Astrocyte (in vitro differentiated cells and primary cell): ENCODE data around the gene C9orf85. TPM values are rescaled to one million over a fixed set of nuclear protein-coding genes. Genes with fewer than 3 reads are reported as not detected.
A peak's percentile ranks its signal among the peaks of the same experiment; 100 is the strongest.

ENCODE experiments used
- DNase-seq: peaks from one replicate; pipeline ENCODE4 v3.0.0-alpha.2; 2010; ENCODE audit warnings: low read depth
- FAIRE-seq: peaks from 2 replicates; lab custom pipeline; 2011; peaks lifted over from hg19 to GRCh38; lab: Jason Lieb, UNC
- H2AFZ ChIP-seq: 2 replicates; pipeline ENCODE4 v1.6.0; 2012; ENCODE audit warnings: low read depth, low read length, inconsistent platforms
- H3K27ac ChIP-seq: 2 replicates; pipeline ENCODE4 v1.5.1; 2011; ENCODE audit warnings: low read depth, low read length, inconsistent platforms
- H3K27me3 ChIP-seq: 2 replicates; pipeline ENCODE4 v1.6.0; 2011; ENCODE audit warnings: low read length, inconsistent platforms; ENCODE audit not compliant: insufficient read depth
- H3K36me3 ChIP-seq: 2 replicates; pipeline ENCODE4 v1.5.1; 2011; ENCODE audit warnings: low read length, inconsistent platforms; ENCODE audit not compliant: insufficient read depth
- H3K4me1 ChIP-seq: 2 replicates; pipeline ENCODE4 v1.5.1; 2011; ENCODE audit warnings: low read length, inconsistent platforms; ENCODE audit not compliant: insufficient read depth
- H3K4me2 ChIP-seq: 2 replicates; pipeline ENCODE4 v1.6.0; 2012; ENCODE audit warnings: low read length, inconsistent platforms
- H3K4me3 ChIP-seq: 2 replicates; pipeline ENCODE4 v1.5.1; 2011; ENCODE audit warnings: low read depth, mild to moderate bottlenecking, low read length, inconsistent platforms; ENCODE audit not compliant: insufficient read depth
- H3K79me2 ChIP-seq: 2 replicates; pipeline ENCODE4 v1.6.0; 2012; ENCODE audit warnings: mild to moderate bottlenecking, low read length, inconsistent platforms; ENCODE audit not compliant: insufficient read depth
- H3K9ac ChIP-seq: 2 replicates; pipeline ENCODE4 v1.6.0; 2012; ENCODE audit warnings: mild to moderate bottlenecking, low read length, inconsistent platforms
- H3K9me3 ChIP-seq: 2 replicates; pipeline ENCODE4 v1.5.1; 2012; ENCODE audit warnings: low read depth, mild to moderate bottlenecking, low read length, inconsistent platforms; ENCODE audit not compliant: insufficient read depth
- H4K20me1 ChIP-seq: 2 replicates; pipeline ENCODE4 v1.6.0; 2012; ENCODE audit warnings: low read length, inconsistent platforms; ENCODE audit not compliant: insufficient read depth
- H3K27ac Mint-ChIP-seq: one replicate; pipeline ENCODE4 v1.8.0; 2021; ENCODE audit warnings: mild to moderate bottlenecking, mixed read lengths; ENCODE audit not compliant: unreplicated experiment
- H3K27me3 Mint-ChIP-seq: one replicate; pipeline ENCODE4 v1.8.0; 2021; ENCODE audit warnings: low read depth, mixed read lengths; ENCODE audit not compliant: unreplicated experiment
- H3K36me3 Mint-ChIP-seq: one replicate; pipeline ENCODE4 v1.8.0; 2021; ENCODE audit warnings: low read depth, mixed read lengths; ENCODE audit not compliant: unreplicated experiment
- H3K4me1 Mint-ChIP-seq: one replicate; pipeline ENCODE4 v1.8.0; 2021; ENCODE audit warnings: low read depth, mixed read lengths; ENCODE audit not compliant: unreplicated experiment
- H3K4me3 Mint-ChIP-seq: one replicate; pipeline ENCODE4 v1.8.0; 2021; ENCODE audit warnings: mild to moderate bottlenecking, moderate library complexity, mixed read lengths; ENCODE audit not compliant: unreplicated experiment
- H3K9me3 Mint-ChIP-seq: one replicate; pipeline ENCODE4 v1.8.0; 2021; ENCODE audit warnings: mild to moderate bottlenecking, mixed read lengths; ENCODE audit not compliant: unreplicated experiment
- EZH2 ChIP-seq: IDR thresholded peaks from 2 replicates; pipeline ENCODE4 v1.6.1; 2012; ENCODE audit warnings: mild to moderate bottlenecking, low read length, inconsistent platforms; ENCODE audit not compliant: insufficient read depth
- total RNA-seq: library from RNA; stranded (reverse); gene quantifications from 2 replicates; pipeline ENCODE4 v1.2.1, GENCODE V29; 2021
- TF ChIP-seq, protein P1 (sequence below): IDR thresholded peaks from 2 replicates; pipeline ENCODE4 v1.5.1; 2011; ENCODE audit warnings: low read depth, mild to moderate bottlenecking, inconsistent platforms, low read length, moderate library complexity; ENCODE audit not compliant: insufficient read depth

C9orf85 gene
- total RNA-seq, 1 donor from 2014 or later, result 15.2 TPM

DNA sequence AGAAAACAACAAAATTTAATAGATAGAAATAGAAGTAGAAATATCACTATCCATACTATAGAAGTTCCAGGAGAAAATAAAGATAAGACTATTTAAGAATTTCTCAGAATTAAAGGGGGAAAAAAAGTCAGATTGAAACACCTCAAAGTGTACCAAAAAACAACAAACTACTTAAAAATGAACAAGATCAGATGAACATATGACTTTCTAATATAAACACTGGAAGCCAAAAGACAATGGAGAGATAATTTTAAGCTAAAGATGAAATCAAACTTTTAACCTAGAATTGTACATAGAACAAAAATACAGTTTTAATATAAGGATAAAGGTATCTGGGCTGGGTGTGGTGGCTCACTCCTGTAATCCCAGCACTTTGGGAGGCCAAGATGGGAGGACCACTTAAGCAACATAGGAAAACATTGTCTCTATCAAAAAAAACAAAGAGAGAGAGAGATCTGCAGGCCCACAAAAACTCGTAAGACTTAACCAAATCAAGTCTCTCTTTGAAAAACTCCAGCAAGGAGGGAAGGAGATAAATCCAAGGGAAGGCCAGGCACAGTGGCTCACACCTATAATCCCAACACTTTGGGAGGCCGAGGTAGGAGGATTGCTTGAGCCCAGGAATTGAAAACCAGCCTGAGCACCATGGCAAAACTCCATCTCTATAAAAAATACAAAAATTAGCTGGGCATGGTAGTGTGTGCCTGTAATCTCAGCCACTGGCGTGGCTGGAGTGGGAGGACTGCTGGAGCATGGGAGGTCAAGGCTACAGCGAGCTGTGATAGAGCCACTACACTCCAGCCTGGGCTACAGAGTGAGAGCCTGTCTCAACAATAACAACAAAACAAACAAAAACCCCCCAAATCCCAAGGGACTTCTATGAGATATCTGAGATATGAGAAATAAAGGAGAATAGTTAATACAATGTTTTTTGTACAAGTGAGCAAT lies 32.8 kb upstream of the C9orf85 start:
- no peak overlapping the region for H3K9ac ChIP-seq
- no peak for TF ChIP-seq EZH2
- TF ChIP-seq, protein P1, sequence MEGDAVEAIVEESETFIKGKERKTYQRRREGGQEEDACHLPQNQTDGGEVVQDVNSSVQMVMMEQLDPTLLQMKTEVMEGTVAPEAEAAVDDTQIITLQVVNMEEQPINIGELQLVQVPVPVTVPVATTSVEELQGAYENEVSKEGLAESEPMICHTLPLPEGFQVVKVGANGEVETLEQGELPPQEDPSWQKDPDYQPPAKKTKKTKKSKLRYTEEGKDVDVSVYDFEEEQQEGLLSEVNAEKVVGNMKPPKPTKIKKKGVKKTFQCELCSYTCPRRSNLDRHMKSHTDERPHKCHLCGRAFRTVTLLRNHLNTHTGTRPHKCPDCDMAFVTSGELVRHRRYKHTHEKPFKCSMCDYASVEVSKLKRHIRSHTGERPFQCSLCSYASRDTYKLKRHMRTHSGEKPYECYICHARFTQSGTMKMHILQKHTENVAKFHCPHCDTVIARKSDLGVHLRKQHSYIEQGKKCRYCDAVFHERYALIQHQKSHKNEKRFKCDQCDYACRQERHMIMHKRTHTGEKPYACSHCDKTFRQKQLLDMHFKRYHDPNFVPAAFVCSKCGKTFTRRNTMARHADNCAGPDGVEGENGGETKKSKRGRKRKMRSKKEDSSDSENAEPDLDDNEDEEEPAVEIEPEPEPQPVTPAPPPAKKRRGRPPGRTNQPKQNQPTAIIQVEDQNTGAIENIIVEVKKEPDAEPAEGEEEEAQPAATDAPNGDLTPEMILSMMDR, result no peak
- Mint-ChIP-seq H3K36me3 (peaks cover 10% of the 10 kb centered on the region), H3K27ac (no peak overlapping the region), H3K9me3 (peaks cover 10% of the 10 kb centered on the region), H3K4me3 (no peak overlapping the region), H3K27me3 (no peaks in the 10 kb centered on the region), H3K4me1 (no peaks in the 10 kb centered on the region)
- no peaks in the 10 kb centered on the region for H3K4me1 ChIP-seq
- no peak overlapping the region for H3K4me2 ChIP-seq
- FAIRE-seq, result no peak
- H3K4me3 ChIP-seq, result no peak overlapping the region
- no peak overlapping the region for H2AFZ ChIP-seq
- no peaks in the 10 kb centered on the region for H3K36me3 ChIP-seq
- H3K27ac ChIP-seq, result no peak overlapping the region
- H3K79me2 ChIP-seq, result peaks cover 76% of the 10 kb centered on the region
- peaks cover 27% of the 10 kb centered on the region for H4K20me1 ChIP-seq
- no peak for DNase-seq
- no peaks in the 10 kb centered on the region for H3K9me3 ChIP-seq
- H3K27me3 ChIP-seq, result no peaks in the 10 kb centered on the region

DNA sequence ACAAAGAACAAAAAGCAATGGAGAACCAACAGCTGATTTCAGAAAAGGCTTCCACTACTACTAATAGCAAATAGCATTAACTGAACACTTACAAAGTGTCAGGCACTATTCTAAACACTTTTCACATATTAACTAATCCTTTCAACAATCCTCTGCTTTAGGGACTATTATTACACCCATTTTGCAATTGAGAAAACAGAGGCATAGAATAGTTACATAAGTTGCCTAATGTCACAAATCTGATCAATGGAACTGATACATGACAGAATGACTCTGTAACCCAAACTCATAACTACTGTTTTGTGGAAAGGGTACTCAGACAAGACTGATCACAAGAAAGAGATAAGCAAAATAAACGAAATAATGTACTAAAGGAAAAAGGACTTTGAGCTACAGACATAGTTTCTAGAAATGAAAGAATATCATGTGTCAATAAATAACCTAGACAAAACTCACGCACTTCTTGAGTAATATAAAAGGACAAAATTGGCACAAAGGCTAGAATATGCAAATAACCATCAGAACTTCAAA lies 31.7 kb upstream of the C9orf85 start:
- H3K4me2 ChIP-seq, result no peak overlapping the region
- no peaks in the 10 kb centered on the region for H3K36me3 ChIP-seq
- no peak overlapping the region for H2AFZ ChIP-seq
- Mint-ChIP-seq H3K4me1 (no peaks in the 10 kb centered on the region), H3K27me3 (no peaks in the 10 kb centered on the region), H3K9me3 (peaks cover 13% of the 10 kb centered on the region), H3K4me3 (no peak overlapping the region), H3K27ac (no peak overlapping the region), H3K36me3 (peaks cover 10% of the 10 kb centered on the region)
- no peaks in the 10 kb centered on the region for H3K4me1 ChIP-seq
- H3K9ac ChIP-seq, result no peak overlapping the region
- DNase-seq (no peak), FAIRE-seq (peak; percentile 13)
- H3K4me3 ChIP-seq, result no peak overlapping the region
- peaks cover 27% of the 10 kb centered on the region for H4K20me1 ChIP-seq
- peaks cover 82% of the 10 kb centered on the region for H3K79me2 ChIP-seq
- H3K27me3 ChIP-seq, result no peaks in the 10 kb centered on the region
- H3K27ac ChIP-seq, result no peak overlapping the region
- TF ChIP-seq, protein P1, result no peak
- TF ChIP-seq EZH2, result no peak
- H3K9me3 ChIP-seq, result no peaks in the 10 kb centered on the region
